ENCODE results near the gene CASQ2. TPM values are rescaled to one million over a fixed set of nuclear protein-coding genes. Genes with fewer than 3 reads are reported as not detected.

The CASQ2 gene
- total and polyA plus RNA-seq, 12 donors: 0.14 to 4.1 (median 0.34) TPM; not detected in 2

DNA sequence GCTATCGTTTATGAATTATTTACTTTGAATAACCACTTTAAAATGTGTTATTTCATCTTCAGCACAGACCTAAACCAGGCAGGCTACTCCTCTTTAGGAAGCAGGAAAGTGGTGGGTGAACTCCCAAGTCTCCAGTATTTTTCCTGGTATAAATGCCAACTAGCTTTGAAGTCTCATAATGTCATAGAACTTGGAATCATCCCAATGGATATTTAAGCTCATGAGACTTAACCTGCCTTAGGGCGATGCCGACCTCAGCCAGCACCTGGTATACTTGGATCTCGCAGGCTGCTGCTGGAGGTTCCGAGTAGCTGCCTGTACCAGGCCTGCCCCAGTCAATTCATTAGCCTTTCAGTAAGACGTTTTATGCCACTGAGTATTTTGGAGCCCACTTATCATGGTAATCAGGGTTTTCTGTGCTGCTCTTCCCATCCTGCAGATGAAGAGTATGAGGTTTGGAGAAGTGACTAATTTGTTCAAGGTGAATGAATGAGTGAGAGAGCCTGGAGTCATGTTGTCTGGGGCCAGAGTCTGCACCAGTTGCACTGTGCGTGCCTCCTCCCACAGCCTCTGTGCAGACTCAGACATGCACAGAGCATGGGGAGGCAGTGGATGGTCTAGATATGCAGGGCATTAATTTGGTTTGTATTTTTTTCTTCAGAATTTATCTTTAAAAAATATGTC is 91.9 kb downstream of the CASQ2 start:
- H3K4me1 ChIP-seq (replicated peaks in 1 of 2): peaks cover 2 to 5% of the 10 kb centered on the region in 2 donors

DNA sequence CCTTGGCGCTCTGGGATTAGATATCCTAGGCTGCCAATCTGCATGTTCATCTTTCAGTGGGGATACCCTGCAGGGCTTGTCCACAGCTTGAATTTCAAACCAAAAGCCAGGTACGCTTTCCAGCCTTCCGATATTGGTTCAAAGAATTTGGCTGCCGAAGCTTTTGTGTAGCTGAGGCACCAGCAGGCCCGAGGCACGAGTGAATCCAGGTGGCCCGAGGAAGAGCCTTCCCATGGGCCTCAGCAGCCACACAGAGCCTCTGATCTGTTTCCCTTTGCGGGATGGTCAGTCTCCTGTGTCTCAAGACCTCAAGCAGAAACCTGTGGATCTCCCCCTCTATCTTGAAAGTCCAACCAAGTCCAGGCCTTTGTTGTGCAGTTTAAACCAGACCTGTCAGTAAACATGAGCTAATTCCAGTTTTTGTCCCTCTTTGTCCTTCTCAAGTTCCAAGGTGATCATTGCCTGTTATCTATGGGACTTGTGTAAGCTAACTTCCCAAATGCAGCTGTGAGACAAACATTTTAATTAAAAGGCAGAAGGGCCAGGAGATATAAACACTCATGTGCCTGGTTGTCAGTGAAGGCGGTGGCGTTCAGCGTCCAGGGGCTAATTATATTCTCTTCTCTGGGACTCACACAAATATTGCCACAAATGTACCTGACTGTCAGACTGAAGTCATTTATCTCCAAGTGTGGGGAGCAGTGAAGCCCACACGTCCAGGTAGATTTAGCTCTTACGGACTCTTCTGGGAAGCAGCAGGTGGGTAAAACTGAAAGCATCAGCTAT is 96.1 kb downstream of the CASQ2 start:
- Histone ChIP-seq H3K27ac (no peak overlapping the region), H3K36me3 (replicated peaks in 1 of 2) (no peaks in the 10 kb centered on the region), H3K27me3 (no peaks in the 10 kb centered on the region), H3K9me3 (replicated peaks in 1 of 3) (no peaks in the 10 kb centered on the region), H3K4me3 (no peak overlapping the region), H3K4me1 (replicated peaks in 1 of 2) (no peaks in the 10 kb centered on the region)
- TF ChIP-seq, protein P1, sequence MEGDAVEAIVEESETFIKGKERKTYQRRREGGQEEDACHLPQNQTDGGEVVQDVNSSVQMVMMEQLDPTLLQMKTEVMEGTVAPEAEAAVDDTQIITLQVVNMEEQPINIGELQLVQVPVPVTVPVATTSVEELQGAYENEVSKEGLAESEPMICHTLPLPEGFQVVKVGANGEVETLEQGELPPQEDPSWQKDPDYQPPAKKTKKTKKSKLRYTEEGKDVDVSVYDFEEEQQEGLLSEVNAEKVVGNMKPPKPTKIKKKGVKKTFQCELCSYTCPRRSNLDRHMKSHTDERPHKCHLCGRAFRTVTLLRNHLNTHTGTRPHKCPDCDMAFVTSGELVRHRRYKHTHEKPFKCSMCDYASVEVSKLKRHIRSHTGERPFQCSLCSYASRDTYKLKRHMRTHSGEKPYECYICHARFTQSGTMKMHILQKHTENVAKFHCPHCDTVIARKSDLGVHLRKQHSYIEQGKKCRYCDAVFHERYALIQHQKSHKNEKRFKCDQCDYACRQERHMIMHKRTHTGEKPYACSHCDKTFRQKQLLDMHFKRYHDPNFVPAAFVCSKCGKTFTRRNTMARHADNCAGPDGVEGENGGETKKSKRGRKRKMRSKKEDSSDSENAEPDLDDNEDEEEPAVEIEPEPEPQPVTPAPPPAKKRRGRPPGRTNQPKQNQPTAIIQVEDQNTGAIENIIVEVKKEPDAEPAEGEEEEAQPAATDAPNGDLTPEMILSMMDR (IDR thresholded peaks at IDR 0.05): no peak
- no peak for TF ChIP-seq POLR2A (IDR thresholded peaks at IDR 0.05)
- no peak for DNase-seq
- intact Hi-C loops (cut with DNase I): no loop called here
- whole genome bisulfite sequencing, 4 donors: 89 to 96% (median 95%) methylated on average over 12 to 13 of the region's 13 CpGs

More for the DNA sequence above, 91.9 kb downstream of the CASQ2 start:
- Histone ChIP-seq H3K27ac (no peak overlapping the region), H3K27me3 (no peaks in the 10 kb centered on the region), H3K9me3 (replicated peaks in 1 of 3) (no peaks in the 10 kb centered on the region), H3K4me3 (no peak overlapping the region), H3K36me3 (replicated peaks in 1 of 2) (no peaks in the 10 kb centered on the region)
- TF ChIP-seq, protein P1 (IDR thresholded peaks at IDR 0.05): no peak
- no peak for TF ChIP-seq POLR2A (IDR thresholded peaks at IDR 0.05)
- intact Hi-C loops (cut with DNase I): no loop called here
- DNase-seq: no peak
- 84 to 91% (median 87%) methylated on average over 7 of the region's 7 CpGs for WGBS, 4 donors

DNA sequence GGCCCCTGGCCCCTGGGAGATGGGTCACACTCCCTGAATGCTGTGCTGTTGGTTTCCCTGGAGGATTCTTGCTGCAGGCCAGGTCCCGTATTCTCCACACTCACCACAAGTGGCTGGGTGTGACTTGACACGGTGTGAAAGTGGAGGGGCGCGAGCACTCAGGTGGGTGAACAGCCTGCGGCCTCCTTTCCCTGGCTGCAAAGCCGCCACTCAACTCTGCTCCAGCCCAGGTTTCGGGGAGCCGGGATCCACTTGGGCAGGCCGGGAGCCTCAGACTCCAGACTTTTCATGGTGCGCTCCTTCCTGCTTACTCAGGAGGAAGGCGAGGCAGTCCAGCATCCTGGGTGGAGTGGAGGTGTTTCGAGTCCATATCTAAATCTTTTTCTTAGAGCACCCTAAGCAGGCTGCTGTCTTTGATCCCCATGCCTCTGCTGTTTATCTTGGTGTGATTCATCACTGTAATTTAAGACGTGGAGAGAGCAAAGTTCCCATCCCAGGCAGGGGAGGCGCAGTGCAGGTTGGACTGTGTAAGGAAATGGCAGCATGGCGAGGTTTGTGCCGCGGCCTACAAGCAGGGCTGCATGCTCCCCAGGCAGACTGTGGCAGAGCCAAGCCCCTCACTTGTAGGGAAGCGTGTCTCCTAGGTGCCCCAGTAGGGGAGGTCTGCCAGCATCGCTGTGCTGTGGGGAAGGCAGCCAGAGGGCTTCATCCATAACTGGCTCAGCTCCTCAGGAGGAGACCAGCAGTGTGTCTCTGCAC is 97.2 kb downstream of the CASQ2 start:
- no peaks in the 10 kb centered on the region for H3K36me3 ChIP-seq (replicated peaks in 1 of 2)
- DNase-seq: peak in 1 of 7 donors; percentile 10
- no peaks in the 10 kb centered on the region for H3K9me3 ChIP-seq (replicated peaks in 1 of 3)
- no peak for TF ChIP-seq POLR2A (IDR thresholded peaks at IDR 0.05)
- TF ChIP-seq, protein P1 (IDR thresholded peaks at IDR 0.05): no peak
- H3K27me3 ChIP-seq: no peaks in the 10 kb centered on the region
- no peak overlapping the region for H3K4me3 ChIP-seq
- intact Hi-C loops (cut with DNase I): no loop called here
- 86 to 91% (median 89%) methylated on average over 12 to 19 of the region's 19 CpGs for WGBS, 4 donors
- no peaks in the 10 kb centered on the region for H3K4me1 ChIP-seq (replicated peaks in 1 of 2)
- no peak overlapping the region for H3K27ac ChIP-seq
